Ramos (cell line): ENCODE results near the gene VASH2.
"Not testable (repeated sequence)": the region's sequence is repeated elsewhere in the genome, so short reads cannot be mapped to it uniquely, and the experiment has no call there.

ENCODE experiments used
- in situ Hi-C: fragments of 300-500 bp; cut with MboI; formaldehyde crosslinking; loops from one replicate; pipeline ENCODE4 v1.14.3; 2022; ENCODE audit warnings: low sequenced_read_pairs; ENCODE audit not compliant: unreplicated experiment

Gene VASH2

GRCh38 chr1:212977781-212978645 is 27.7 kb downstream of the VASH2 start:
- in situ Hi-C loops, result loop anchor here (10.0 kb wide), 1 partner anchor 313 kb away; no protein-coding TSS in a partner anchor

GRCh38 chr1:212979340-212980122 is 29.2 kb downstream of the VASH2 start:
- in situ Hi-C loops, result loop anchor here (10.0 kb wide), 1 partner anchor 315 kb away; no protein-coding TSS in a partner anchor

- in situ Hi-C loops, result no loop called here
These were observed 29.9 kb downstream of the VASH2 start for GRCh38 chr1:212980123-212980785.

GRCh38 chr1:212981025-212981495 is 30.7 kb downstream of the VASH2 start:
- in situ Hi-C loops, result no loop called here

GRCh38 chr1:212981571-212982328 is 31.4 kb downstream of the VASH2 start:
- in situ Hi-C loops, result no loop called here

GRCh38 chr1:212982430-212983152 is 32.2 kb downstream of the VASH2 start:
- in situ Hi-C loops, result no loop called here

GRCh38 chr1:212983482-212983881 is 33.1 kb downstream of the VASH2 start:
- in situ Hi-C loops, result no loop called here

- in situ Hi-C loops, result no loop called here
These were observed 34.4 kb downstream of the VASH2 start for GRCh38 chr1:212984522-212985291.

- in situ Hi-C loops, result no loop called here
These were observed 36.2 kb downstream of the VASH2 start for GRCh38 chr1:212986551-212986950.

- in situ Hi-C loops, result no loop called here
These were observed 37.5 kb downstream of the VASH2 start for GRCh38 chr1:212987702-212988322.

- in situ Hi-C loops, result no loop called here
These were observed 39.9 kb downstream of the VASH2 start for GRCh38 chr1:212990276-212990675.

- in situ Hi-C loops, result not testable (repeated sequence)
These were observed 43.6 kb downstream of the VASH2 start for GRCh38 chr1:212993960-212994359.

- in situ Hi-C loops, result no loop called here
These were observed 44.6 kb downstream of the VASH2 start for GRCh38 chr1:212994926-212995325.

- in situ Hi-C loops, result no loop called here
These were observed 52.9 kb downstream of the VASH2 start for GRCh38 chr1:213003256-213003655.

- in situ Hi-C loops, result no loop called here
These were observed 58.2 kb downstream of the VASH2 start for GRCh38 chr1:213008564-213008963.

GRCh38 chr1:213014642-213015041 is 64.3 kb downstream of the VASH2 start:
- in situ Hi-C loops, result no loop called here

GRCh38 chr1:213015099-213016050 is 65.0 kb downstream of the VASH2 start, which contains the start of gene ANGEL2:
Gene ANGEL2 (minus strand): TSS chr1:213015867. CDS start chr1:213015671, 196 bp downstream.
- in situ Hi-C loops, result no loop called here
